WTC11 (cell line): ENCODE results near the gene ZBTB8B.

ENCODE experiments used
- CREM ChIP-seq: sonication (generic); formaldehyde crosslinking; IDR thresholded peaks from 2 replicates; pipeline ENCODE4 v1.8.1; 2022; ENCODE audit warnings: mild to moderate bottlenecking, missing genetic modification reagents, moderate library complexity
- ESRRA ChIP-seq: sonication (generic); formaldehyde crosslinking; IDR thresholded peaks from 2 replicates; pipeline ENCODE4 v1.8.1; 2022; ENCODE audit warnings: mild to moderate bottlenecking, missing genetic modification reagents, borderline replicate concordance
- RELA ChIP-seq: sonication (generic); formaldehyde crosslinking; IDR thresholded peaks from 2 replicates; pipeline ENCODE4 v1.8.1; 2022; ENCODE audit warnings: missing genetic modification reagents, mild to moderate bottlenecking, borderline replicate concordance
- SMAD3 ChIP-seq: sonication (generic); formaldehyde crosslinking; IDR thresholded peaks from 2 replicates; pipeline ENCODE4 v1.8.0; 2022; ENCODE audit warnings: missing genetic modification reagents, mild to moderate bottlenecking, borderline replicate concordance
- SP1 ChIP-seq: sonication (generic); formaldehyde crosslinking; conservative IDR thresholded peaks from 2 replicates; pipeline ENCODE4 v1.8.1; 2022; ENCODE audit warnings: missing genetic modification reagents
- TEAD4 ChIP-seq: sonication (generic); formaldehyde crosslinking; IDR thresholded peaks from 2 replicates; pipeline ENCODE4 v1.8.0; 2022; ENCODE audit warnings: mild to moderate bottlenecking, missing genetic modification reagents
- ZNF263 ChIP-seq: sonication (generic); formaldehyde crosslinking; IDR thresholded peaks from 2 replicates; pipeline ENCODE4 v1.8.1; 2022; ENCODE audit warnings: low read depth, mild to moderate bottlenecking, moderate library complexity, missing genetic modification reagents
- TF ChIP-seq, protein P1 (sequence below): sonication (generic); formaldehyde crosslinking; IDR thresholded peaks from 2 replicates; pipeline ENCODE4 v1.8.1; 2022; ENCODE audit warnings: missing genetic modification reagents, borderline replicate concordance
- TF ChIP-seq, protein P2 (sequence below): fragments of 200-600 bp; IDR thresholded peaks from 2 replicates; pipeline ENCODE4 v1.8.0; 2022; ENCODE audit warnings: antibody characterized with exemption
- TF ChIP-seq, protein P3 (sequence below): sonication (generic); formaldehyde crosslinking; IDR thresholded peaks from 2 replicates; pipeline ENCODE4 v1.8.0; 2022; ENCODE audit warnings: mild to moderate bottlenecking, missing genetic modification reagents
- TF ChIP-seq, protein P4 (sequence below): sonication (generic); formaldehyde crosslinking; IDR thresholded peaks from 2 replicates; pipeline ENCODE4 v1.8.1; 2023; ENCODE audit warnings: mild to moderate bottlenecking, missing genetic modification reagents, moderate library complexity

DNA sequence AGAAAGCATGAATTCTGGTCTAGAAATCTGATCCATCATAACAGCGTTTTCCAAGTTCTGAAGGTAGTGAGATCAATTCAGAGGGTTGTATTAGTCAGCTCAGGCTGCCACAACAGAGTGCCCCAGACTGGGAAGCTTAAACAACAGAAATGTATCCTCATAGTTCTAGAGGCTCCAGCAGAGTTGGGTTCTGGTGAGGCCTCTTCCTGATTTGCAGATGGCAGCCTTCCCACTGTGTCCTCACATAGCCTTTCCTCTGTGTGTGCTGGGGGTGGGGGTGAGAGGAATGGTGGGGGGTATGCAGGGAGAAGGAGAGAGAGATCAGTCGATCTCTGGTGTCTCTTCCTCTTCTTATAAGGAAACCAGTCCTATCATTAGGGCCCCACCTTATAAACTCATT lies 15.1 kb downstream of the ZBTB8B start:
- TF ChIP-seq, protein P1, sequence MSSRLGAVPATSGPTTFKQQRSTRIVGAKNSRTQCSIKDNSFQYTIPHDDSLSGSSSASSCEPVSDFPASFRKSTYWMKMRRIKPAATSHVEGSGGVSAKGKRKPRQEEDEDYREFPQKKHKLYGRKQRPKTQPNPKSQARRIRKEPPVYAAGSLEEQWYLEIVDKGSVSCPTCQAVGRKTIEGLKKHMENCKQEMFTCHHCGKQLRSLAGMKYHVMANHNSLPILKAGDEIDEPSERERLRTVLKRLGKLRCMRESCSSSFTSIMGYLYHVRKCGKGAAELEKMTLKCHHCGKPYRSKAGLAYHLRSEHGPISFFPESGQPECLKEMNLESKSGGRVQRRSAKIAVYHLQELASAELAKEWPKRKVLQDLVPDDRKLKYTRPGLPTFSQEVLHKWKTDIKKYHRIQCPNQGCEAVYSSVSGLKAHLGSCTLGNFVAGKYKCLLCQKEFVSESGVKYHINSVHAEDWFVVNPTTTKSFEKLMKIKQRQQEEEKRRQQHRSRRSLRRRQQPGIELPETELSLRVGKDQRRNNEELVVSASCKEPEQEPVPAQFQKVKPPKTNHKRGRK (CRISPR knock-in tag): no peak
- no peak for TF ChIP-seq ESRRA (CRISPR knock-in tag)
- TF ChIP-seq, protein P2, sequence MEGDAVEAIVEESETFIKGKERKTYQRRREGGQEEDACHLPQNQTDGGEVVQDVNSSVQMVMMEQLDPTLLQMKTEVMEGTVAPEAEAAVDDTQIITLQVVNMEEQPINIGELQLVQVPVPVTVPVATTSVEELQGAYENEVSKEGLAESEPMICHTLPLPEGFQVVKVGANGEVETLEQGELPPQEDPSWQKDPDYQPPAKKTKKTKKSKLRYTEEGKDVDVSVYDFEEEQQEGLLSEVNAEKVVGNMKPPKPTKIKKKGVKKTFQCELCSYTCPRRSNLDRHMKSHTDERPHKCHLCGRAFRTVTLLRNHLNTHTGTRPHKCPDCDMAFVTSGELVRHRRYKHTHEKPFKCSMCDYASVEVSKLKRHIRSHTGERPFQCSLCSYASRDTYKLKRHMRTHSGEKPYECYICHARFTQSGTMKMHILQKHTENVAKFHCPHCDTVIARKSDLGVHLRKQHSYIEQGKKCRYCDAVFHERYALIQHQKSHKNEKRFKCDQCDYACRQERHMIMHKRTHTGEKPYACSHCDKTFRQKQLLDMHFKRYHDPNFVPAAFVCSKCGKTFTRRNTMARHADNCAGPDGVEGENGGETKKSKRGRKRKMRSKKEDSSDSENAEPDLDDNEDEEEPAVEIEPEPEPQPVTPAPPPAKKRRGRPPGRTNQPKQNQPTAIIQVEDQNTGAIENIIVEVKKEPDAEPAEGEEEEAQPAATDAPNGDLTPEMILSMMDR: no peak
- no peak for TF ChIP-seq SP1
- TF ChIP-seq CREM (CRISPR knock-in tag): no peak
- no peak for TF ChIP-seq RELA
- TF ChIP-seq ZNF263 (CRISPR knock-in tag): no peak
- TF ChIP-seq, protein P3, sequence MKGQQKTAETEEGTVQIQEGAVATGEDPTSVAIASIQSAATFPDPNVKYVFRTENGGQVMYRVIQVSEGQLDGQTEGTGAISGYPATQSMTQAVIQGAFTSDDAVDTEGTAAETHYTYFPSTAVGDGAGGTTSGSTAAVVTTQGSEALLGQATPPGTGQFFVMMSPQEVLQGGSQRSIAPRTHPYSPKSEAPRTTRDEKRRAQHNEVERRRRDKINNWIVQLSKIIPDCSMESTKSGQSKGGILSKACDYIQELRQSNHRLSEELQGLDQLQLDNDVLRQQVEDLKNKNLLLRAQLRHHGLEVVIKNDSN: no peak
- no peak for TF ChIP-seq SMAD3
- TF ChIP-seq, protein P4, sequence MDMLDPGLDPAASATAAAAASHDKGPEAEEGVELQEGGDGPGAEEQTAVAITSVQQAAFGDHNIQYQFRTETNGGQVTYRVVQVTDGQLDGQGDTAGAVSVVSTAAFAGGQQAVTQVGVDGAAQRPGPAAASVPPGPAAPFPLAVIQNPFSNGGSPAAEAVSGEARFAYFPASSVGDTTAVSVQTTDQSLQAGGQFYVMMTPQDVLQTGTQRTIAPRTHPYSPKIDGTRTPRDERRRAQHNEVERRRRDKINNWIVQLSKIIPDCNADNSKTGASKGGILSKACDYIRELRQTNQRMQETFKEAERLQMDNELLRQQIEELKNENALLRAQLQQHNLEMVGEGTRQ (CRISPR knock-in tag): no peak
- TF ChIP-seq TEAD4: no peak
